IPS DF 4.7 (cell line): ENCODE results near the gene NMRK2.

Experiments
- DNase-seq: peaks from one replicate; pipeline ENCODE4 v3.0.0-alpha.2; 2013; ENCODE audit warnings: low spot score; ENCODE audit errors: extremely low read depth

Gene NMRK2

DNA sequence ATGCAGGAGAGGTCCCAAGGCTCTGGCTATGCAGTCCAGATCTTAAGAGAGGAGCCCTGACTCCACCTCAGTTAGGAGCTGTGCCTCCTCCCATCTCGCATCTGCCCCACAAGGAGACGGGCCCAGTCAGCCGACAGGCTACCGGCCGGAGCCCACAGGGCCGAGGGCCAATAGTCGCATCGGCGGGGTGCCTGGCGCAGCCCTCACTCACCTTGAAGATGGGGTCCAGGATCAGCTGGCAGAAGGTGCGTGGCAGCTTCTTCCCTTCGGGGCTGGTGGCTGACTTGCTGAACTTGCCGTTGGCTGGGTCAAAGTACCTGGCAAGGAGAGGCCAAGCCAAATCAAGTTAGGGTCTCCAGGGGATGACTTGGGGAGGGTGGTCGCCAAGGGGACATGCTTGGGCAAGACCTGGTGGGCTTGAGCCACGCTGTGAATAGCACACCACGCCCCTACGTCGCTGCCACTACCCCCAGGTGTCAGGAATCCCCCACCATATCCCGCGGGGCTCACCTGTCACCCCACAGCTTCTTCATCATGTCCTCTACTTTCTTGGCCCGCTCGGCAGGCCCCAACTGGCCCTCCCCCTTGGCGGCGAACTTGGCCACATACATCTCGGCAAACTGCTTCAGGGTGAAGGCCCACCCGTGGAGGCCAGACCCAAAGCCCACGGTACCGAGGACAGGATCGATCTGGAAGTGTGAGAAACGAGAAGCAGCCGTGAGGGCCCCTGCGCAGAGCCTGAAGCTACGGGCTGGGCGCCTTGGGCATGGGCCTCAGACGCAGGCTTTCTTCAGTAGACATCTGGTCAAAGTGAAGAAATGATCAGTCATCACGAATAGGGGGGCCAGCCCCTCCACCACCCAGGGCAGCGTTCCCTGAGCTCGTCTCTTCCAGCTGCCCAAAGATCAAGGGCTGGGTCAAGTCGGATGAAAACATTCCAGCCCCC lies 49.1 kb downstream of the NMRK2 start:
- no peak for DNase-seq

DNA sequence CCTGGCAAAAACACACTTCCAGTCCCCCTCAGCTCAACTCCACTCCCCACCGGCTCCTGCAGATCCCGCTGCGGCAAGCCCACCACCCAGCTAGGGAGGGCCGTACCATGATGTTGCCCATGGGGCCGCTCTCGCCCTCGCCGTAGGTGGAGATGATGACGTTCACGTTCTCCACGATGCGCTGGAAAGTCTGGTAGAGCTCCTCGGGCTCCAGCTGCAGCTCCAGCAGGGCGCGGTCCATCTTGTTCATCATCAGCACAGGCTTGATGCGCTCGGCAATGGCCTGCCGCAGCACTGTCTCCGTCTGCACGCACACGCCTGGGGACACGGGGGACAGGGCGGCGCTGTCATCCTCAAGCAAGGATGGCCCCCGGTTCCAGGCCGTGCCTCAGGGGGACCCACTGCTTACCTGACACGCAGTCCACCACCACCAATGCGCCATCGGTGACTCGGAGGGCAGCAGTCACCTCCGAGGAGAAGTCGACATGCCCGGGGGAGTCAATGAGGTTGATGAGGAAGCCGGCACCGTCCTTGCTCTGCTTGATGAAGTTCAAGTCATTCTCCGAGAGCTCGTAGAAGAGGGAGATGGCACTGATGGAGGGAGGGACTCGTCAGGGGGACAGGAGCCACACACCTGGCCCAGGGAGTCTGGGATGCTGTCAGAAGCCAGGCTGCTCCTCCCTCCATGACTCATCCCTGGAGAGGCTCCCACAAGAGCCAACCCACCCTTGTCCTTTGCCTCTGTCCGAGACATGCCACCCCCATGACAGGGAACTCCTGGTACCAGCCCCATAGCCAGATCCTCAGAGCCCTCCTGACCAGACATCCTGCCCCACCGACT lies 50.1 kb downstream of the NMRK2 start:
- no peak for DNase-seq

DNA sequence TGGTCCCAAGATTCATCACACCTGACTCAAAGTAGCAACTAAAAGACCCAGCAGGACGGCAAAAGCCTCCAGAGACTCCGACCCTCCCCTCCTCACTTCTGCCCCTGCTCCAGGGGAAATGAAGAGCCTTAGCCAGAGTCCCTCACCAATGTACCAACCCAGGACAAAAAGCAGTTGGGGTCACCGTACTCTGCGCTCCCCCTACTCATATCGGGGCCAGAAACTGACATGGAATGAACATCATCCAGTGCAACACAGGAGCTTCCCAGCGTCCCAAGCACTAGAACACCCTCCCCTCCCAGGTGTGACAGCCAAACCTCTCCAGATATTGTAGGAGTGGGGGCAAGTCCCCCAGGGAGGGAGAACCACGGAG lies 50.7 kb downstream of the NMRK2 start:
- no peak for DNase-seq

DNA sequence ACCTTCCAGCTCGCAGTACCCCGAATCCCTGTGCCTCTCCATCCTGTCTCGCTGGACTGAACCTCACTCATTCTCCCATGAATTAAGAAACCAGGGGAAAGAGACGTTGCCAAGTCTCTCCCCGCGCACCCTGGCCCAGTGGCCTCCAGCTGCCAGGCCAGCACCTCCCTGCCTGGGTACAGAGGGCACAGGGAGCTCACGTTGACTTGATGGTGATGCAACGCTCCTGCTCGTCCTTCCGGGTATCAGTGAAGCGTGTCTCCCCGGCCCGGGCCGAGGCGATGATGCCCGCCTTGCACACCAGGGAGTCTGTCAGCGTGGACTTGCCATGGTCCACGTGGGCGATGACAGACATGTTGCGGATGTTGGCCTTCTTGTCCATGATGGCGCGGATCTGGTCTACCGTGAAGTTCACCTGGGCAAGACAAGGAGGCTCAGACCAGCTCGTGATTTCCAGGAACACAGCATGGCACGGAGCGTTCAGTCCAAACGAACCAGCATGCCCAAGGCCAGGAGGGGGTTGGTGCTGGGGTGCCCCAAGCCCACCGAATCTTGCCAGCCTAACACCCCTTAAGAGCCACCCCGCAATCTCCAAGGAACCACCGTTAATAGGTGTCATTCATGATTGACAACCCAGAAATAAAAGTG lies 51.2 kb downstream of the NMRK2 start:
- DNase-seq, result no peak

DNA sequence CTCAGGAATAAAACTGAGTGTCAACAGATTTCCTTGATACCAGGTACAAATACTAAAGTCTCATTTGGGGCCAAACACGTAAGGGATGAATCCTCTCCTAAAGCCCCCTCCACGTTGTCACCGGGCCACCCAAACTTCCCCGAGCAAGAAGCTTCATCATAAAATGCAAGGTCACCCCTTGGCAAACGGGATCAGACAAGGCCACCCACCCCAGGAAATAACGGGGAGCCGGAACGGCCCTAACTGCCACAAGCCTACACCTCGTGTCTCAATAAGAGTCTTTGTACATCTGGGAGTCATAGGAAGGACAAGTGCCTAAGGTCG lies 51.7 kb downstream of the NMRK2 start:
- DNase-seq, result no peak

DNA sequence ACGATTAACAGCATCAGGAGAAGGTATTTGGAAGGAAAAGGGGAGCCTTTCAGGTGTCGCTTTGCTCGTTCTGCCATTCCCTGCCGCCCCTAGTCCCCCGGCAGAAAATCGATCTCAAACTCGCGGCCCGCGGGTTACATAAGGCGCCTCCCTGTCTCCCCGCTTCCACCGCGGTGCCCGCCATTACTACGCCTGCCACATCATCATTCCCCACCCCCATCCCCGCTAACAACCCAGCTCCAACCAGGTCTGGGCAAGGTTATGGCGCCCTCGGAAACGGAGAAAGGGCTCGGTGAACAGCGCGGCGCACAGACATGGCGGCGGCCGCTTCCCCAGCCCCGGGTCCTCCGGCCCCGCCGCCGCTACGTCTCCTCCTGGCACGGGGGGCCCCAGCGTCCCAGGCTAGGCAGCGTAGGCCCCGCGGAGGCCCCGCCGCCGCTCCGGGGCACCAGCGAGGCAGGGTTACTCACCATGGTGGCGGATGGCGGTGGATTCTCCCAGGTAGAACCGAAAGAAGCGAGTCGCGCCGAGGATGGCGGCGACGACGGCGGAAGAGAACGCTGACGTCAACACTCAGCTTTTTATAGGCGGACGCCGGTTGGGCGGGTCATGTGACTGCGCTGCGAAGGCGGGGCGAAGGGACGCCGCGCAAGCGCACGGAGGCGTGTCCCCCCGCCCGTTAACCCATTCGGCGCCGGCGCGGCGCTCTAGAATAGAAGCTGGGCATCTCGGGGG lies 52.2 kb downstream of the NMRK2 start, which contains the start of gene EEF2:
EEF2 (minus strand) TSS at position 556 of the 735 bp plus-strand sequence; CDS start at position 473, 83 bp downstream.
- DNase-seq, result no peak

DNA sequence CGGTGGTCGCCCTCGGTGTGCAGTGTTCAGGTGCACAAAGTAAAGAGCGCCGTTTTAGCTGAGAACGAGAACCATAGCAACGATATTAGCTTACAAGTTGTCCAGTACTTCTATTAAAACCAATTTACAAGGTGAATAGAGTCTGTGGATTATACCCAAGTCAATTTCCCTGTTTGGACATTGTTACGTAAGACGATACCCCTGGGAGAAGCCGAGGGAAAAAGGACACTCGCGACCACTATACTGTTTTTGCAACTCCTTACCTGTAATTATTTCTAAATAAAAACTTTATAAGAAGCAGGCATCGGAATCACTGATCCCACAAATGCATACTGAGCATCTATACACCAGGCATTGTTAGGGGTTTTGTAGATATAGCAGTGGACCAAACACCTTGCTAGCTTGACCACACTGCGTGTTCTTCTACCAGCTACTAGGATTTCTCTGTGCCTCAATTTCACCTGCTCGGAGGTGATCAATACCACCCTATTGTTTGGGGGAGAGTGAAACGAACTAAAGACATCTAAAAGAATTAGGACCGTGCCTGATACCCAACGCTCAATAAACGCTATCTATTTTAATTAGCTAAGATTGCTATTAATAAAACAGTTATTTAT lies 52.9 kb downstream of the NMRK2 start:
- no peak for DNase-seq

DNA sequence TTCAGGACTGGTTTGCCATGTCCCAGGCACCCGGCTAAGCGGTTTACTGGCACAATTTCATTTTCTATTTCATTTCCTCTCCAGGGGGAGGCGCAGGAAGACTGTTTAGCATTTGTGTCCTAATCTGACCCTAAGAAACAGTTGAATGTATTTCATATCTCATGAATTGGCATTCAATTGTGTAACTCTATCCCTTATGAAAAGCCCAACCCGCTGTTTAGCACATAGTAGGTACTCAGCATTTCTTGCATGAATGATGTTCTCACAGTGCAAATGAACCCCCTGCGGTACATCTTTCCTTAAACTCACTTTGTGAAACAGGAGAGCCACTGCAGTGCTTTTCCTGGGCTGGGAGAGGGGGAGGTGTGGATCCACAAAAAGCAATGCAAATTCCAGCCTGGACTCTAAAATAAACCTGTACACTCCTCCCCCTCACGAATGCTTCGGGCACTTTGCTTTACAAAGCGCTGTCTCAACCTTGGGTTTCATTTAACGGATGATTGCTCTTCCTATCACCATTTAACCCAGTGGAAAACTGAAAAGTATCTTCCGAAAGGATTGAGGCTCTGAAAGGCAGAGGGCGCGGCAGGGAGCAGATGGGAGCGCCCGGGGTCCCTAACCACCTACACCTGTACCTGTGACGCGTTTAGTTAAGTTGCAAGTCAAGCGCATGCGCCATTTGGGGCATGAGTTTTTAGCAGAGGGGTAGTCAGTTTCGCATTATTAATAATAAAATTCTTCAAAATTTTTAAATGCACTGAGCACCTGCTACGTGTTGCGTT lies 53.6 kb downstream of the NMRK2 start:
- no peak for DNase-seq

DNA sequence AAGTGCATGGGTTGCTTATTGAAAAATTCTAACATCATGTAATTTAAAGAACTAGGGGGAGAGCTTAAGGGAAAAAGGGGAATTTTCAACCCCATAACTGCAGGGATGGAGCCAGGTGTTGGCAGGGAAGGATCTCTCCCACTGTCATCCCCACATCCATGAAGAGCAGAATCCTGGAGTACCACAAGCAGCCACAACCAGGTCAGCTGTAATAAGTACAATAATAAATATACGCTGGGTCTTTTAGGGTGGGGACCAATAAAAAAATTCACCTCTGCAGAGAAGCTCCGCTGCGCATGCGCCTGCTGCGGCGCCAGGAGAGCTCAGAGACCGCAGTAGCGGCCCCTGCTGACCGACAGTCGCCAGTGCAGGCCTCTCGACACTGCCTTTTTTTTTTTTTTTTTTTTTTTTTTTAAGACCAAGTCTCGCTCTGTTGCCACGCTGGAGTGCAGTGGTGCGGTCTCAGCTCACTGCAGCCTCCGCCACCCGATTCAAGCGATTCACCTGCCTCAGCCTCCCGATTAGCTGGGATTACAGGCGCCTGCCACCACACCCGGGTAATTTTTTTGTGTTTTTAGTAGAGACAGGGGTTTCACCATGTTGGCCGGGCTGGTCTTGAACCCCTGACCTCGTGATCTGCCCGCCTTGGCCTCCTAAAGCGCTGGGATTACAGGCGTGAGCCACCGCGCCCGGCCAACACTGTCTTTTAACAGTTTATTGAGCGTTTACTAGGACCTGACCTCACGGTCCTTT lies 54.9 kb downstream of the NMRK2 start:
- DNase-seq, result no peak

DNA sequence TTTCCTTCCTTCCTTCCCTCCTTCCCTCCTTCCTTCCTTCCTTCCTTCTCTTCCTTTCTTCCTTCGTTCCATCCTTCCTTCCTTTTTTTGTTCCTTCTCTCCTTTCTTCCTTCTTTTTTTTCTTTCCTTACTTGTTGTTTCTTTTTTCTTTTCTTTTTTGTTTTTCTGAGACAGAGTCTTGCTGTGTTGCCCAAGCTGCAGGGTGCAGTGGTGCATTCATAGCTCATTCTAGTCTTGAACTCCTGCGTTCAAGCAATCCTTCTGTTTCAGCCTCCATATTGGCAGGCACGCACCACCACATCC lies 57.9 kb downstream of the NMRK2 start:
- DNase-seq, result no peak
